Ishikawa (cell line): ENCODE measurements around the gene IL22RA2.
A peak's percentile ranks its signal among the peaks of the same experiment; 100 is the strongest.

Experiments used
- CEBPB ChIP-seq: IDR thresholded peaks from 2 replicates; pipeline ENCODE4 v1.6.1; 2012
- CREB1 ChIP-seq: IDR thresholded peaks from 2 replicates; pipeline ENCODE4 v1.6.1; 2012; ENCODE audit warnings: low read depth
- EGR1 ChIP-seq: IDR thresholded peaks from 2 replicates; pipeline ENCODE4 v1.6.1; 2012
- EP300 ChIP-seq: IDR thresholded peaks from 2 replicates; pipeline ENCODE4 v1.6.1; 2012; ENCODE audit warnings: borderline replicate concordance
- FOXM1 ChIP-seq: IDR thresholded peaks from 2 replicates; pipeline ENCODE4 v1.6.1; 2012; ENCODE audit warnings: low read depth, borderline replicate concordance
- MAX ChIP-seq: IDR thresholded peaks from 2 replicates; pipeline ENCODE4 v1.6.1; 2012
- NFIC ChIP-seq: IDR thresholded peaks from 2 replicates; pipeline ENCODE4 v1.6.1; 2012
- RAD21 ChIP-seq: IDR thresholded peaks from 2 replicates; pipeline ENCODE4 v1.6.1; 2012; ENCODE audit warnings: low read depth
- REST ChIP-seq: IDR thresholded peaks from 2 replicates; pipeline ENCODE4 v1.6.1; 2012; ENCODE audit warnings: low read depth, mild to moderate bottlenecking
- TAF1 ChIP-seq: IDR thresholded peaks from 2 replicates; pipeline ENCODE4 v1.6.1; 2012; ENCODE audit warnings: low read depth, mild to moderate bottlenecking
- TCF12 ChIP-seq: IDR thresholded peaks from 2 replicates; pipeline ENCODE4 v1.6.1; 2012; ENCODE audit warnings: low read depth
- TEAD4 ChIP-seq: IDR thresholded peaks from 2 replicates; pipeline ENCODE4 v1.6.1; 2012
- USF1 ChIP-seq: IDR thresholded peaks from 2 replicates; pipeline ENCODE4 v1.6.1; 2012
- YY1 ChIP-seq: IDR thresholded peaks from 2 replicates; pipeline ENCODE4 v1.6.1; 2012; ENCODE audit warnings: low read depth
- ZBTB7A ChIP-seq: IDR thresholded peaks from 2 replicates; pipeline ENCODE4 v1.6.1; 2012; ENCODE audit warnings: low read depth

The IL22RA2 gene

GRCh38 chr6:137163732-137164318 lies 9.6 kb downstream of the IL22RA2 start:
- TF ChIP-seq FOXM1 (no peak), USF1 (no peak), EGR1 (no peak), MAX (no peak)

GRCh38 chr6:137162692-137163306 lies 10.6 kb downstream of the IL22RA2 start:
- TF ChIP-seq REST (no peak), TAF1 (no peak), MAX (no peak), ZBTB7A (no peak), TEAD4 (no peak), FOXM1 (no peak), CREB1 (no peak), YY1 (no peak), RAD21 (no peak), CEBPB (no peak), NFIC (no peak), USF1 (no peak), EGR1 (no peak), EP300 (no peak), TCF12 (no peak)

DNA sequence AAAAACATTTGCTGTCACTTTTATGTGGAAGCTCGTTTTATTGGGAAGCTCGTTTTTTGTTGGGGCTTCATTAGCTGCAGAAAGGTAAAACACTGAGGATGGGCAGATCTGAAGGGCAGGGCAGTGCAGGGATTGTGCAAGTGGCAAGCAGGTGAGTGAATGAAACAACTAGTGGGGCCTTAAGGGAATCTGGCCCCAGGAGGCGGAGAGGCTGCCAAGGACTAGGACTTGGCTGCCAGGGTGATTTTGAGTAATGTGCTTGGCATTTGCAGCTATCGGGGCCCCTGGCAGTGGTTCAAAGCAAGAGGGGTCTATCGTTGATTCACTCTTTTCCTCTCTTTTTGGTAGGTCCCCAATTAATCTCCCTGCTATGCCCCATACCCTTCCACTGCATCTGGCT lies 11.5 kb downstream of the IL22RA2 start:
- TF ChIP-seq EP300, result no peak
- TF ChIP-seq CREB1, result no peak
- no peak for TF ChIP-seq TEAD4
- no peak for TF ChIP-seq TCF12
- no peak for TF ChIP-seq ZBTB7A
- TF ChIP-seq USF1, result no peak
- TF ChIP-seq YY1, result no peak
- TF ChIP-seq EGR1, result no peak
- no peak for TF ChIP-seq FOXM1
- TF ChIP-seq RAD21, result no peak
- TF ChIP-seq CEBPB, result no peak

DNA sequence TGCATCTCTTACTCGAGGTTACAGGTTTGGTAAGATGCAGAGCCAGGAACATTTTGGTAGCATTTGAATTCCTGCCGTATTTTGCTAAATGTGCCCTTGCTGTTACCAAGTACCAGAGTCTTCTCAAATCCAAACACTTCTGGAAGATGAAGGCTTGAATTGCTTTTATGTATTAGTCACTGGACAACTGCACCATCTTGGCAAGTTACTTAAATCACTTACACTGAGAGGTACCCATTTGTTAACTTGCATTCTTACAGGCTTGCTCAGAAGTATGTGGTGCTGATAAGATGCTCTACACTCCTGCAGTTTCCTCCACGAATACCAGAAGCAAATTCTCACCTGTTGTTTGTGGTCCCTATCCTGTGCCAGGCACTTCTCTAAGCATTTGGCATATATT lies 12.7 kb downstream of the IL22RA2 start:
- no peak for TF ChIP-seq USF1
- no peak for TF ChIP-seq TAF1
- no peak for TF ChIP-seq NFIC
- no peak for TF ChIP-seq ZBTB7A
- TF ChIP-seq EP300, result no peak
- no peak for TF ChIP-seq TCF12

DNA sequence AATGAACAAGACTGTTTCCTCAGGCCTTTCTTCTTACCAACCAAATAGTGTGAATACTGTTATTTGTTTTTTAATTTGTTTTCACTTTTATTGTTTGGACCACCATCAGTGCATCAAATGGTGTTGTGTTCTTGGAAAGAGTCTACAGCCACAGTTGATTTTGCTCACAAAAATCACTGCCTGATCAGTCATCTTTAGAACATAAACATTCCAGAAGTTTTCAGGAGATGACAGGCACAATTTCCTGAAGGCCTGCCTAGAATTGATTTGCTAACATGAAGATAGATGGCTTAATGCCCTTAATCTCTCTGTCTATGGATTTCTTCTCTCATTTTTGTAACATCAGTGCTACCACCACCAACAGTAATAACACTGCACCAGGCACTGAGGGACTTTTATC lies 13.5 kb downstream of the IL22RA2 start:
- TF ChIP-seq EP300, result no peak
- no peak for TF ChIP-seq EGR1
- TF ChIP-seq REST, result no peak
- no peak for TF ChIP-seq YY1
- no peak for TF ChIP-seq FOXM1
- no peak for TF ChIP-seq RAD21
- no peak for TF ChIP-seq ZBTB7A

DNA sequence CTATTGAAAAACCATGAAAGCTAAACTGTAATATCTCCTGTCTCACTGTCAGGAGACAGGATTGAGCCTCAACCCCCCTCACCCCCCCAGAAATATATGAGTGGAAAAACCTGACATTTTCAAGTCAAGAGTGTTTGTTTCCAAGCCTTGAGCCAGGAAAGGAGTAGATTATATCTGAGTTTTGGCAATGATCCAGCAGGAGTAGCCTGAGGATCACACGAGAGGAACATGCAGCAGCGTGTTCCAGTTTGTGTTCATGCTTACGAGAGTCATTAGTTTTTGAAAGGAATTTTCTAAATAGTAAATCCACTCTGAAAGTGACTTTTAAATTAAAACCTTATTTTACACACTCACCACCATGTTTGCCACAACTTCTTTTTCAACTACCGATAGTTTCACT lies 15.8 kb downstream of the IL22RA2 start:
- no peak for TF ChIP-seq EGR1
- TF ChIP-seq TAF1, result no peak
- peak; percentile 23; the same call in 1 of the 2 replicates for TF ChIP-seq NFIC
- no peak for TF ChIP-seq FOXM1
